COLO668 (cell line): ENCODE measurements around the gene RGS8.

ENCODE experiments used
- DNase-seq: peaks from one replicate; lab custom pipeline; 2025; ENCODE audit not compliant: unreplicated experiment; lab: John Stamatoyannopoulos, UW

RGS8 gene

GRCh38 chr1:182641561-182641960, 42.8 kb downstream of the RGS8 start:
- no peak for DNase-seq

GRCh38 chr1:182639330-182639729, 45.1 kb downstream of the RGS8 start:
- DNase-seq: no peak

- no peak for DNase-seq
Measured at GRCh38 chr1:182637769-182638168, 46.6 kb downstream of the RGS8 start.

GRCh38 chr1:182635871-182636270, 48.5 kb downstream of the RGS8 start:
- DNase-seq: no peak
